Activated CD4-positive, alpha-beta memory T cell treated with anti-CD3 and anti-CD28 coated beads for 36 hours (primary cell): ENCODE measurements around the gene EPS8. TPM values are rescaled to one million over a fixed set of nuclear protein-coding genes. Genes with fewer than 3 reads are reported as not detected.

Experiments
- CTCF ChIA-PET: fragments of 350-600 bp; sonication (Branson Sonifier 250); formaldehyde crosslinking; loops from one replicate; lab custom pipeline; 2021; ENCODE audit warnings: antibody characterized with exemption, inconsistent platforms; lab: Charles Lee
- POLR2A ChIA-PET: fragments of 350-600 bp; sonication (Branson Sonifier 250); formaldehyde crosslinking; loops from one replicate; lab custom pipeline; 2021; ENCODE audit warnings: antibody characterized with exemption; lab: Charles Lee
- DNase-seq: peaks from one replicate; pipeline ENCODE4 v3.0.0-alpha.2; 2020
- H3K27ac Mint-ChIP-seq: one replicate; pipeline ENCODE4 v1.8.0; 2021; ENCODE audit warnings: mixed read lengths
- H3K27me3 Mint-ChIP-seq: one replicate; pipeline ENCODE4 v1.8.0; 2021; ENCODE audit warnings: mixed read lengths
- H3K36me3 Mint-ChIP-seq: one replicate; pipeline ENCODE4 v1.8.0; 2021; ENCODE audit warnings: mixed read lengths
- H3K4me1 Mint-ChIP-seq: one replicate; pipeline ENCODE4 v1.8.0; 2021; ENCODE audit warnings: low read depth, mixed read lengths
- H3K4me3 Mint-ChIP-seq: one replicate; pipeline ENCODE4 v1.8.0; 2021; ENCODE audit warnings: mild to moderate bottlenecking, mixed read lengths
- H3K9me3 Mint-ChIP-seq: one replicate; pipeline ENCODE4 v1.8.0; 2021; ENCODE audit warnings: mixed read lengths
- intact Hi-C: fragments of 100-400 bp; cut with micrococcal nuclease; formaldehyde crosslinking; loops from one replicate; pipeline ENCODE4 v1.15.1; 2023
- total RNA-seq, 2 experiments: library from RNA; stranded (reverse); gene quantifications; one replicate each; pipeline ENCODE4 v1.2.3, GENCODE V29; 2021

The EPS8 gene
- total RNA-seq, 2 experiments from 2014 or later: 3.2 to 3.5 TPM

DNA sequence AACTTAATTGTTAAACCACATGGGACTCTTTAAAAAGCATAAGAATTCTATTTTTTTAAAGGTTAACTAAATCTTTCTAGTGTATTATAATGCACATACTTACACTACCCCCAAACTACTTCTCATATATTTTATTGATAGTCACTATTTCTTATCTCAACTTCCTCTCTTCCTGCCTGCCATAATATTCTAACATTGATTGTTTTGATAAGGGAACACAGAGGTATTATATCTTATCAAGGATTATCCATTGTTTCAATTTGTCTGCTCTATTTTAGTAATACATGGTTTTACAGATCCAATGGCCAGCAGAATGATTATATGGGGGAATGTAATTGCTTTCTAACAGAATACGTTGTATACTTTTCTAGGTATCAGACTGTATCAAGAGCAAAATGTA is 98.9 kb downstream of the EPS8 start:
- no peak overlapping the region for H3K4me3 Mint-ChIP-seq
- no peaks in the 10 kb centered on the region for H3K9me3 Mint-ChIP-seq
- POLR2A ChIA-PET: no interaction called here

DNA sequence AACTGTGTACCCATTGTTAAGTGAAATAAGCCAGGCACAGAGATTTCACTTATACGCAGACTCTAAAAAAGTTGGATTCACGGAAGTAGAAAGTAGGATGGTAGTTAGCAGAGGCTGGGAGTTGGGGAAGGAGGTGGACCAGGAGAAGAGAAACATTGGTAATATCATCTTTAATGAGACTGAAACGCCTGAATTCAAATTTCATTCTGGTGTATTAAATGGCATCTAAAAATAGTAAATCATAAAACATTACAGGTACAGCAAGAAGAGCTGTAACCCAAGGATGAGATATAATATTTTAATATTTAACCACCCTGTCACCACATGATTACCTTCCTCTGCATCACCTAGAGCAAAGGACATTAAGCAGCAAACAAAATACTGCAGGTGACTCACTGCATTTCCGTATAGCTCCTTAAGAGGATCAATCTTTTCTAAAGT is 99.4 kb downstream of the EPS8 start:
- no peak for DNase-seq
- Mint-ChIP-seq H3K9me3 (no peaks in the 10 kb centered on the region), H3K4me3 (no peak overlapping the region), H3K36me3 (no peaks in the 10 kb centered on the region), H3K27me3 (peaks cover 2% of the 10 kb centered on the region), H3K27ac (no peak overlapping the region), H3K4me1 (no peaks in the 10 kb centered on the region)
- CTCF ChIA-PET: no interaction called here
- intact Hi-C loops: no loop called here
- POLR2A ChIA-PET: no interaction called here

More for the DNA sequence above, 98.9 kb downstream of the EPS8 start:
- CTCF ChIA-PET: no interaction called here
- no peak for DNase-seq
- Mint-ChIP-seq H3K27ac (no peak overlapping the region), H3K36me3 (no peaks in the 10 kb centered on the region), H3K27me3 (peaks cover 2% of the 10 kb centered on the region), H3K4me1 (no peaks in the 10 kb centered on the region)
- intact Hi-C loops: no loop called here

DNA sequence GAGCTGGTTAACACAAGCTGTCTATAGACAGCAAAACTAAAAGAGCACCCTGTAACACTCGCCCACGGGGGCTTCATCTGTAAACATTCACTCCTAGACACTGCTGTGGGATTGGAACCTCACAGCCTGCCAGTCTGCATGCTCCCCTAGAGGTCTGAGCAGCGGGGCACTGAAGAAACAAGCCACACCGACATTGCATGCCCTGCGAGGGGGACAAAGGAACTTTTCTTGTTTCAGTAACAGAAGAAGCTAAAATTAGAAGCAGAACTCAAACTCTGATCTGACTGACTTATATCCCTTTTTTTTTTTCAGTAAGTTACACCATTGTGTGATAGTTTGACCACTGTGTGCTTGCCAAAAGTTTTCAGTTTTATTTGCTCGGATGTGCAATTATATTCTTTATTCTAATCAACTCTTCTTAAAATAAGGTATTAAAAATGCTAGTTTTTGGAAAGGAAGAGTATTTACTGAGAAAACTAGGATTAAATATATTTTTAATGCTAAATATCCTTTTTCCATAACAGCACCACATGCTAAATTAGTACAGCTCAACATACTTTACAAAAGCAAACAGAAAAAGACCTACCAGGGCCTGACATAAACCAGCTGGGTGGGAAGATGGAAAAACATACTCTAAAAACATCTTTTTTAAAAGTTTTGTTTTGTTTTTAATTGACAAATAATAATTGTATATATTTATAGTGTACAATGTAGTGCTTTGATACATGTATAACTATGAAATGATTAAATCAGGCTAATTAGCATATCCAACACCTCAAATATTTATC is 100.2 kb downstream of the EPS8 start:
- intact Hi-C loops: no loop called here
- ChIA-PET CTCF (interaction anchor here (0.6 kb wide), 1 partner anchor 104 kb away, joined by 3 read pairs; no protein-coding TSS in a partner anchor), POLR2A (no interaction called here)
- Mint-ChIP-seq H3K27me3 (peaks cover 2% of the 10 kb centered on the region), H3K27ac (no peak overlapping the region), H3K4me3 (no peak overlapping the region), H3K4me1 (no peaks in the 10 kb centered on the region), H3K36me3 (no peaks in the 10 kb centered on the region), H3K9me3 (no peaks in the 10 kb centered on the region)
- DNase-seq: no peak

DNA sequence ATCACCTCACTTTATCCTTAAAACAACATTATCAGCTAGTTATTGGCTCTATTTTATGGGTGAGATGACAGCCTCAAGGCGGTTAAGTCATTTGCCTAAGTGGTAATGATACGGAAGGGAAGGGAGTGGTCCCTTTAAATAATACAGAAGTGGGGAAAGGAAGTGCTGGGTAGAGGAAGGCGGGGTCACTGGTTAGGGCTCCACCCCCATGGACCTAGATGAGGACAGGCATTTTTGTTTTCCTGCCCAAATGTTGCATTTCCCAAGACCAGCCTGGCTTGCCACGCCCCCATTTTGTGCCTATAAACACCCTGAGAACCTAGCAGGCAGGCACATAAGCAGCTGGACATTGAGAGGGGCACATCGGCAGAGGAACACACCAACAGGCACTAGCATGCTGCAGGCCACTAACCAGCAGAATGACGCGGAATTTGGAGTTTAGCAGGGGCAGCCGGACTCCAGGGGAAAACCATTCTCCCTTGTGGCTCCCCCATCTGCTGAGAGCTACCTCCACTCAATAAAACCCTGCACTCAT is 100.9 kb downstream of the EPS8 start:
- POLR2A ChIA-PET: no interaction called here
- Mint-ChIP-seq H3K4me1 (no peaks in the 10 kb centered on the region), H3K9me3 (no peaks in the 10 kb centered on the region), H3K36me3 (no peaks in the 10 kb centered on the region), H3K27me3 (peaks cover 2% of the 10 kb centered on the region), H3K4me3 (no peak overlapping the region), H3K27ac (no peak overlapping the region)
- CTCF ChIA-PET: no interaction called here
- no peak for DNase-seq
- intact Hi-C loops: no loop called here

DNA sequence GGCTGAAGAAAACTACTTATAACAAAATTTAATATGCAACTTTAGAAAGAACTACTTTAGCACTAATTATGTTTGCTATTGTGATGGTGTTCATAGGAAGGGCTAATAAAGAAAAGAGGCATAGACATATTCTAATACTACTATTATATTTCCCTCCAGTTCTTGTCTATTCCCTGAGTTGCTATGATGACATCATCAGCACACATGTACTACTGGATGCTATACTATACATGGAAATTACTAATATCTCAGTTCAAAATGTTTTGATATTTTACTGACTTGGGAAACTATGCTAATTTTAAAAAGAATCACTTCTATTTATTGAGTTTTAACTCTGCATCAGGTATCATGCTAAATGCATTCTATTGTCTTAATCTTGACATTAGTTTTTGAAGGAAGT is 101.6 kb downstream of the EPS8 start:
- H3K4me3 Mint-ChIP-seq: no peak overlapping the region
- H3K9me3 Mint-ChIP-seq: no peaks in the 10 kb centered on the region
- peaks cover 2% of the 10 kb centered on the region for H3K27me3 Mint-ChIP-seq
- H3K27ac Mint-ChIP-seq: no peak overlapping the region
- ChIA-PET CTCF (no interaction called here), POLR2A (no interaction called here)
- no peak for DNase-seq
- intact Hi-C loops: no loop called here
- H3K4me1 Mint-ChIP-seq: no peaks in the 10 kb centered on the region
- H3K36me3 Mint-ChIP-seq: no peaks in the 10 kb centered on the region

DNA sequence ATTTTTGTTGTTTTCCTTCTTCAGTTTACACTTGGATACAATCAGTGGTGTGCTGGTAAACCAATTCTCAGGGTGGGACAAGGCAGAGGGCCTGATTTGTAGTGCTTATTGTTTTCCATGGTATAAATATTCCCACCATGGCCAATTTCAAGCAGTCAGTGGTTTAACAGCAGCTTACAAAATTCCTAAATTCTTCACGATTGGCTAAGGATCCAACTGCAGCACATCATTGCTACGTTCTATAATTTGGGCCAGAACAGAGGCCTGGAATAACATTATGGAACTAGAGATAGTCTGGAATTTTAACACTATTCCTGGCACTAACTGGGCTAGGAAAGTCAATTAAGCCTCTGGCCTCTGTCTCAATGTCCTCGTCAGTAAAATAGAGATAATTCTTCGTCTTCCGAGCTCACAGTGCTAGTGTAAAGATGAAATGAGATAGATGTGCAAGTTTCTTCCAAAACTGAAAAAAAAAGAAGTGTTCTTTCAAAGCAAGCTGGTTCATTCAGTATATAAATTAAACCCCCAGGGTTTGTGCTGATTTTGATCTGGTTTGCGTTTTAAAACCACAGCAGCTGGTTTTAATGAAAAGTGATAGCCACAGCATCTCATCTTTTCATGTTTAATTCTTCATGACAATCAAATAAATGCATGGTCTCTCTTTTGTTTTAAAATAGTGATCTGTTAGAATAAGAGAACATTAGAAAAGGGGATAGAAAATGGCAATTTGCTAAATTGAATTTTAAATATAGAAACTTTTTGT is 104.1 kb downstream of the EPS8 start:
- ChIA-PET POLR2A (no interaction called here), CTCF (no interaction called here)
- Mint-ChIP-seq H3K27me3 (peaks cover 3% of the 10 kb centered on the region), H3K4me1 (no peaks in the 10 kb centered on the region), H3K4me3 (no peak overlapping the region), H3K9me3 (no peaks in the 10 kb centered on the region), H3K27ac (no peak overlapping the region), H3K36me3 (no peaks in the 10 kb centered on the region)
- intact Hi-C loops: no loop called here
- no peak for DNase-seq

DNA sequence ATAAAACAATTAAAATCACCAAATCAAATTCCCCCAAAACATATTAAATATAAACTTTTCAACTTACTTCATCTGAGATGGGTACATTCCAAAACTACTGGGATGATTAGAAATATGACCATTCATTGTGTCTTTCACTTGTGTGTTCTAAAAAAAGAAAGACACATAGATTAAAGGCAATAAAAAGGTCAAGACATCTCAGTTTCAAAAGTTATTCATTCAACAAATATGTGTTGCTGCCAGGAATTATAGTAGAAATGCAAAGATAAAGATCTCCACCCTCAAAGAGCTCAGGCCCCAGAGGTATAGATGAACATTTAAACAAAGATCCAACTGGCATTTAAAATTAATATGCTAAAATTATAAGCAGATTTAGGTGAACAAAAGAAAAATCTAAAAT is 106.4 kb downstream of the EPS8 start:
- Mint-ChIP-seq H3K9me3 (no peaks in the 10 kb centered on the region), H3K4me1 (no peaks in the 10 kb centered on the region), H3K27me3 (peaks cover 1% of the 10 kb centered on the region), H3K4me3 (no peak overlapping the region), H3K36me3 (no peaks in the 10 kb centered on the region), H3K27ac (no peak overlapping the region)
- ChIA-PET CTCF (no interaction called here), POLR2A (no interaction called here)
- no peak for DNase-seq
- intact Hi-C loops: no loop called here

DNA sequence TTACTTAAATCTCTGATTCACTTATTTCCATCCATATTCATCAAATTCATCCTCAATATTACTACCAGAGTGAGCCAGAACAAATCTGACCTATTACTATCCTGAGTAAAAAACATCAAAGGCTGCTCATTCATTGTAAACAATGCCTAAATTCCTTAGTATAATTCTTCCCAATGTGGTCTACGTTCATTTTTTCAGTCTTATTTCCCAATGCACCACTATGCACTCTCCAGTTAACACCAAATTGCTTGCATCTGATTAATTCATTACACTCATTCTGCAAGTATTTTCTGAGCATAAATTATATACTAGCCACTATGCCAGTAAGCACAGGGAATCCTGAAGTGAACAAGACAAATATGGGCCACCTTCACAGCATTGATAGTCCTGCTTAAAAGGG is 110.0 kb downstream of the EPS8 start:
- intact Hi-C loops: no loop called here
- ChIA-PET POLR2A (no interaction called here), CTCF (no interaction called here)
- Mint-ChIP-seq H3K27me3 (peaks cover 1% of the 10 kb centered on the region), H3K4me1 (no peaks in the 10 kb centered on the region), H3K4me3 (no peak overlapping the region), H3K36me3 (no peaks in the 10 kb centered on the region), H3K27ac (no peak overlapping the region), H3K9me3 (no peaks in the 10 kb centered on the region)
- no peak for DNase-seq

DNA sequence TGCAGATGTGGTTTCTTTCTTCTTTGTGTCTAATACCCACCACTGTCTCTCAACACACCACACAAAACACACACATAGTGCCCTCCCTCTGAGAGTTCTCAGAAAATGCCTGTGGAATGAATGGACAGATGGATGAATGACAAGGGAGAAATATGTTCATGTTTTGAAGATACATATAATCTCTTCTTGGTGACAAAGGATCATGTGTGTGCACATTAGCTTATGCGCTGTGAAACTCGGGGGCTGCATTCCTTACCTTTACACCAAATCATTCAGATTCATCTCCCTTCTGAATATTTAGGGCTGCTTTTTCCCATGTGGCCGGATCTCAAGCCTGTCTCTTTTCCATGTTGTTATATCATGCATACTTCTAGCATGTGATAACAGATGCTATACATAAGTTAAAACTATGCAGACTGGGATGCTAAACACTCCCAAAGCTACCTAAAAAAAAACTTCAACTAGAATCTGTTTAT is 111.4 kb downstream of the EPS8 start:
- H3K27ac Mint-ChIP-seq: no peak overlapping the region
- intact Hi-C loops: no loop called here
- H3K4me1 Mint-ChIP-seq: no peaks in the 10 kb centered on the region
- H3K36me3 Mint-ChIP-seq: no peaks in the 10 kb centered on the region
- peaks cover 1% of the 10 kb centered on the region for H3K27me3 Mint-ChIP-seq
- DNase-seq: no peak
- CTCF ChIA-PET: no interaction called here
- H3K4me3 Mint-ChIP-seq: no peak overlapping the region
- no peaks in the 10 kb centered on the region for H3K9me3 Mint-ChIP-seq
- POLR2A ChIA-PET: no interaction called here

DNA sequence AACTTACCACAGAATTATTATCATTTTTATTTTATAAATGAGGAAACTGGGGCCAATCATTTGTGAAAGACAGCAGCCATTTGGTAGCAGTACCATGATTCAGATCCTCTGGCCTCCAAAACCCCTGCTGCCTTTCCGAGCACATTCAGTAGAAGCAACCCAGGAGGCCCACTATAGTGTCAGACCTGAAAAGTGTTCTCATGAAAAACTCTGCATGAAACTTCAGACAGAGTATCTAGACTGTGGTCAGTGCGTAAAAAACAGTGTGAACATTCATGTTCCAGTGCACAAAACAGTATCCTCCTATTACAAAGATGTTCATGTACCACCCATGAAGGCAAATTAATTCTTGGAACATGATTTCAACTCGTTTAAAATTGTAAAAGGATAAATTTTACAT is 112.0 kb downstream of the EPS8 start:
- ChIA-PET POLR2A (no interaction called here), CTCF (no interaction called here)
- H3K27me3 Mint-ChIP-seq: peaks cover 2% of the 10 kb centered on the region
- no peaks in the 10 kb centered on the region for H3K36me3 Mint-ChIP-seq
- no peak overlapping the region for H3K27ac Mint-ChIP-seq
- no peaks in the 10 kb centered on the region for H3K9me3 Mint-ChIP-seq
- no peak overlapping the region for H3K4me3 Mint-ChIP-seq
- no peak for DNase-seq
- H3K4me1 Mint-ChIP-seq: no peaks in the 10 kb centered on the region
- intact Hi-C loops: no loop called here

DNA sequence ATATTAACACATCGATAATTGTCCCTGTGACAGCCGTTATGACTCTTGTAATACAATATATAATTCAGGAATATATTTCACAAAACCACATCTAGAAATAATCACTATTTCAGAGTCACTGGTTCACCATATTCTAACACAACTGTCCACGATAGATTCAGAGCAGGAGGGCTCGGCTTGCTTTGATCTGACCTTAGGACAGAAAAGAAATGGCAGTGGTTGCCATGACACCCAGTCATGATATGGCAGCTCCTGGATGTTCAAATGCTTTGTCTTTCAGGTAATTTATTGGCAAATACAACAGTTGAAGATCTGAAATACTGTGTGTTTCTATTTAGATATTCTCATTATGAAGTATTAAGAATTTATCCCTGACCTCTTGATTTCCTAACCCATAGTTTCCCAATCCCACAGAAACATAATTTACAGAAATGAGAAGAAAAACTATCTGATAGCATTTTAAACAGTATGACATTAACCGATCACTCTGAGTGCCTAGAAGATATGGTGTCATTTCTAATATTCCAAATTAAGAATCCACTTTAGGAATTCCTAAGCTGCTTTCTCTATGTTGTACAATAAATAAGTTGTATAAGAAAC is 116.4 kb downstream of the EPS8 start:
- intact Hi-C loops: no loop called here
- Mint-ChIP-seq H3K4me1 (no peaks in the 10 kb centered on the region), H3K9me3 (no peaks in the 10 kb centered on the region), H3K27ac (no peak overlapping the region), H3K4me3 (no peak overlapping the region), H3K36me3 (no peaks in the 10 kb centered on the region), H3K27me3 (peaks cover 1% of the 10 kb centered on the region)
- ChIA-PET POLR2A (no interaction called here), CTCF (no interaction called here)
- no peak for DNase-seq

DNA sequence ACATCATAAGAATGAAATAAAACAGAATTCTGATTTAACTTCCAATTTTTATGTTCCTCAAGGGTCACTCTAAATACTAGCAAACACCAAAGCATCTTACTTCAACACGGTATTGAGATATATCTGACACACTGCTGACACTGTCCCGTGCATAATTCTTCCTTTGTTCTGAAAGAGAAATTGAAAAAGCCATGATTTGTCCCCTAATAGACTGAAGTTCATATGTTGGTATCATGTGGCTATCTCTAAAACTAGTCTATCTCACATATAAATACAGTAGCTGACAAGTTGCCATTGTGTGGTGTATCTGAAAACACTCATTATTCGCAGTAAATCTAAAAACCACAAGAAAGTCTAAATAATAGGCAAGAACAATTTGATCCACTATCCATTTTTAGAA is 118.4 kb downstream of the EPS8 start:
- no peak for DNase-seq
- Mint-ChIP-seq H3K4me3 (no peak overlapping the region), H3K27ac (no peak overlapping the region), H3K36me3 (no peaks in the 10 kb centered on the region), H3K27me3 (peaks cover 1% of the 10 kb centered on the region), H3K4me1 (no peaks in the 10 kb centered on the region), H3K9me3 (no peaks in the 10 kb centered on the region)
- ChIA-PET POLR2A (no interaction called here), CTCF (no interaction called here)
- intact Hi-C loops: no loop called here
